AG10803 (cell line): ENCODE measurements around the gene EN1.

Source experiments
- DNase-seq: peaks from one replicate; pipeline ENCODE4 v3.0.0; 2010; ENCODE audit warnings: low read depth
- H3K4me3 ChIP-seq: 2 replicates; pipeline ENCODE4 v1.5.1; 2011; ENCODE audit warnings: mild to moderate bottlenecking, low read length, control low read depth
- CTCF ChIP-seq: conservative IDR thresholded peaks from 2 replicates; pipeline ENCODE4 v1.5.1; 2011; ENCODE audit warnings: mild to moderate bottlenecking, low read length, control low read depth, inconsistent platforms

Gene EN1

GRCh38 chr2:118845522-118846441 is 1.7 kb downstream of the EN1 start:
- DNase-seq, result peak; percentile 54
- TF ChIP-seq CTCF, result no peak
- peak overlapping the region; percentile 71 for H3K4me3 ChIP-seq

- no peak for TF ChIP-seq CTCF
- DNase-seq, result no peak
- peak overlapping the region; percentile 71 for H3K4me3 ChIP-seq
Measured at GRCh38 chr2:118845005-118845521, 2.4 kb downstream of the EN1 start.

- DNase-seq, result no peak
- no peak for TF ChIP-seq CTCF
- peak overlapping the region; percentile 71 for H3K4me3 ChIP-seq
Measured at GRCh38 chr2:118844261-118845004, 3.0 kb downstream of the EN1 start.

GRCh38 chr2:118843483-118844132 is 3.8 kb downstream of the EN1 start:
- DNase-seq, result no peak
- no peak for TF ChIP-seq CTCF
- H3K4me3 ChIP-seq, result peak overlapping the region; percentile 71

- peak overlapping the region; percentile 71 for H3K4me3 ChIP-seq
- no peak for DNase-seq
Measured at GRCh38 chr2:118842661-118843482, 4.6 kb downstream of the EN1 start.

More at GRCh38 chr2:118842661-118843482, 4.6 kb downstream of the EN1 start:
- no peak for TF ChIP-seq CTCF
